NCI-H1694 treated with DMSO at 0.1 percent for 48 hours (cell line): ENCODE data around the gene PLXND1.

Source experiments
- DNase-seq: peaks from one replicate; lab custom pipeline; 2025; lab: John Stamatoyannopoulos, UW

Gene PLXND1

DNA sequence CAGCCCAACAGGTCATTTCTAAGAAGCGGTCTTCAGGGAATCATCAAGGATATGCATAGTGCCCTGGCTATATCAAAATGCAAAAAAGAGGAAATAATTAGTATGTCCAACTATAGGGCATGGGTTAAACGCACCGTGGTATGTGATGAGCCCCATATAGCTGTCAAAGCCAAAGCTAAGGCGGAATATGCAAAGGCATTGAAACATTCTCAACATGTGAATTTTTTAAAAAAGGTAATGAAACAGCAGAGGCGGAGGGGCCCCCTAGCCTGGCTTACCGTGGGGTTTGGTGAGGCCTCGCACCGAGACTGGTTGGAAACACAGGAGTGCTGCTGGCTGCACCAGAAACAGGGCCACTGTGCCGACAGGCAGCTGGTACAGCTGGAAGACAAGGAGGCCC is 23.2 kb downstream of the PLXND1 start:
- DNase-seq = no peak

DNA sequence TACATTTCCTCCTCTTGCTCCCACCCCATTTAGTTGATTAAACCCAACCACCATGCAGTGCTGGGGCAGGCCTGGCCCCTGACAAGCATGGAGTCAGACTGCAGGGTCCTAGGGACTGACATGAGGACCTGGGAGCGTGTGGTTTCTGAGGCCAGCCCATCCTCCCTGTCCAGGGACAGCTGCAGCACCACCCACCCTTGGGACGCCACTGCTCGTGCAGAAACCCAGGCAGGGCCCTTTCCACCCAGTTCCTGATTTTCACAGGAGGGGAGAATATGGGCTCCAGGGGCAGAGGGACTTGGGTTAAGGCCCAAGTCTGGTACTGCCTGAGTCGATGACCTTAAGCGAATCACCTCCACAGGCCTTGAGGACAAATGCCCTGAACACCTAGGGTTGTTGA is 23.7 kb downstream of the PLXND1 start:
- DNase-seq = no peak

DNA sequence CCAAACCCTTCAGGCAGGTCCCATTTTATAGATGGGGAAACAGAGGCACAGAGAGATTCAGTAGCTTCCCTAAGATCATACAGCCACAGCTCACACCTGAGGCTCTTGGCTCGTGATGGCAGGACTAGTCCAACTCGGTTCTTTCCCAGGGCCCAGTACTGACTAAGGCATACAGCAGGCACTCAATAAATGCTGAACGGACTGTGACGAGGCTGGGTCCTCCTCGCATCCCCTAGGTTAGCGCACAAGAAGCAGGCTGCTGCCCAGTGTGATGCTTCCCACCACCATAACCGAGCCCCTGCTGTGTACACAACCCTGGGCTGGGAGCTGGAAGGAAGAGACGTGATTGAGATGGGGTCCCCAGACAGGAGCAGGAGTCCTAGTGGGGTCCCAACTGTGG is 24.9 kb downstream of the PLXND1 start:
- no peak for DNase-seq

DNA sequence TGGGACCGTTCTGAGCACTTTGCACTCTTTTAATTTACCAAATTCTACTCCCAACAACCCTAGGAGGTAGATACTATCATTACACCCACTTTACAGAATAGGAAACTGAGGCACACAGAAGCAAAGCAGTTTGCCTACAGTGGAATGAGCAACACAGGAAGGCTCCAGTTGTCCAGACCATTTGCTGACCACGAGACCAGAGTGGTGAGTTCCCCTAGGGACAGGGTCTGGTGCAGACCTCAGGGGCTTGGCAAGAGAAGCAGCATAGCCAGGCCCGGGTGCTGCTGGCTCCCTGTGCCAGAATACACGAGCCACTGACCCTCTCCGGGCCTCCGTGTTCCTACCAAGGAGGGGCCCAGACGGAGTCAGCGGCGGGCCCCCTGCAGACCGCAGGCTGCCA is 26.5 kb downstream of the PLXND1 start:
- DNase-seq = no peak

DNA sequence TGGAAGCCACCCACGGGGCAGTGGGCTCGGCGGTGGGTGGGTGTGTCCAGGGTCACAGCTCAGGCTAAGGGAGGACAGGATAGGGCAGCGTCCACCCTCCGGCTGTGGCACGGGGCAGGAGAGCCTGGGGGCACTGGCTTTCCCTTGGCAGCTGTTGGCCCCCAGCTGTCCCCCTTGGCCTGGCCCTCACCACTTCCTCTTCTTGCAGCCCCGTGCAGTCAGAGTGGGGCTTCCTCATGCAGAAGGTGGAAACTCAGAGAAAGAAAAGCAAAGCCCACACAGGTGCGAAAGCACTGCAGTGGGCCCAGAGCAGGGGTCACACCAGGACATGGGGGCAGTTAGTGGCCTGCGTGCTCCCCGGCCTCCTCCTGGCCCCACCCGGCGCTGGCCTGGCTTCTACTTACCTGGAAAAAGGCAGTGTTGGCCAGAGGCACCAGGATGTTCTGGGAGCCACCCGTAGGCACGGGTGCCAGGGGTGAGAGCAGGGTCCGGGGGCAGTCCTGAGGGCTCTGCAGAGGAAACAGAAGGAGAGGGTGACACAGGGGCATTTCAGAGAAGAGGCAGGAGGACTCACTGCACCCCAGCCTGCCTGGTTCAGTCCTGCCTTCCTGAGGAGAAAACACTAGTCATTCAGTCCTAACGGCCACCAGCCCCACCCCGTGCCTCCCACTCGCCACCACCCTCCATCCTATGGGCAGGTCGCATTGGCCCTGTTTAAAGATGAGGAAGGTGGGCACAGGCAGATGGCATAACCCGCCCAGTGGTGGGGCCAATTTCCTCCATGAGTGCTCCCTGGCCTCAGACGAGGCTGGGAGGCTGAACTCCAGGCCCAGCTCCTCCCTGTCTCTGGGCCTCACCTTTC is 28.3 kb downstream of the PLXND1 start:
- DNase-seq = peak; percentile 24

DNA sequence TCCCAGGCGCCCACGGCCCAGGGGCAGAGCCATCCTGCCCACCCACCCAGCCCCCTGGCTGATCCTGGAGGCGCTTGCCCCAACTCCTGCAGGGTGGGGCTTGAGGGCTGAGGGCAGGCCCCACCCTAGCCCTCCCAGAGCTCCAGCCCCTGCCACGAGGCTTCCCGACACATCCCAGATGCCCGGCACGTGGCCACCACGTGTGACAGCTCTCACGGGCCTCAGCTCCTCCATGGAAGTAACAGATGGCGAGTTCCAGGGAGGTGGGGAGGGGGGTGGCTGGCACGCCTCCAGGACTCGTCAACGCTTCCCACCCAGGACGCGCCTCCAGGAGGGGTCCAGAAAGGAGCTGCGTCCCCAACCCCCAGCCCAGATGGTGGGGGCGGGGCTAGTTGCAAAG is 29.1 kb downstream of the PLXND1 start:
- DNase-seq = peak; percentile 91

DNA sequence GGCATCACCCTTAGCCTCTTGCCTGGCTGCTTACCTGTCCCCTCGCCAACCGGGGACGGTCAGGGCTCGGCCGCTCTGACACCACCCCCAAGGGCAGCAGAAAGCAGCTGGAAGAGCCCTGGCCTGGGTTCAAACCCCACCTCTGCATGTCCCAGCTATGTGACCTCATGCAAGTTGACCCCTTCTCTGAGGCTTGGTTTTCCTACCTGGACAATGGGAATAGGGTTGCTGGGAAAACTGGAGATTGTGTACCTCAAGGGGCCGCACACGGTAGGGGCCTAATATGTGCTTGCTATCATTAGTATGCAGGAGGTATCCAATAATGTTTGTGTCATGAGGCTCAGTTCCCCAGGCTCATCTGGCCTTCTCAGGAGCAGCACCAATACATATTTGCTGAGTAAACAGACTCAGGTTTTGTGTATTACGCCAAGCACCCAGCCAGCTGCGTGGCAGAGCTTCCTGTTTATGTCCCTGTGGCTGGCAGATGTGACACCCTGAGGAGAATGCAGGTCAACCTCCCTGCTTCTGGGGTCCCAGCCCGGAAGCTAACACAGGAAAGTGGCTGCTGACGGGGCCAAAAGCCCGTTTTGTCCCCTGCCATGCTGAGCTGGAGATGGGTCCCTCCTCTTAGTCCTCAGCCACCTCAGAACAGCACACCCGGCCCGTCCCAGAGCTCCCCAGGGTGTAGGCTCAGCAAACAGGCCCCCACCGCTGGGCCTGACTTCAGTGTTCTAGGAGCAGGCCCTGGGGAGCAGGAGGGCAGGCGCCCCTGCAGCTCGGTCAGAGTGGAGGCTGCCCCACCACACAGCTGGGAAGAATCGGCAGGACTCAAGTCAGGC is 29.7 kb downstream of the PLXND1 start:
- peak; percentile 56 for DNase-seq

DNA sequence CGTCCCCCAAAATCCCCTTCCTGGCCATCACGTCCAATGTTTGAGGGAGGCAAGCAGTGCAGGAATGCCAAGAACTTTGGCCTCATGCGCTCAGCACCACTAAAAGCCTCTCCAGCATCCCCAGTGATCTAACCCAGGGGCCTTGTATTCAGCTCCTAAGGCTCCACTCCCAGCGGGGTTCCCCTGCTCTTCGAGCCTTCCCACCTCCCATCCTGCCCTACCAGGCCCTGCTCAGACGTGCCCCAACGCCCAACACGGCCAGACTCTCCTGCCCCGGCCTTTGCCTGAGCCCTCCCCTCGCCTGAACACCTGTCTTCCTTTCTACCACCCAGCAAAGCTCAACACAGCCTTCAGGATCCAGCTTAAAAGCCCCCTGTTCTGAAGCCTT is 30.5 kb downstream of the PLXND1 start:
- no peak for DNase-seq

DNA sequence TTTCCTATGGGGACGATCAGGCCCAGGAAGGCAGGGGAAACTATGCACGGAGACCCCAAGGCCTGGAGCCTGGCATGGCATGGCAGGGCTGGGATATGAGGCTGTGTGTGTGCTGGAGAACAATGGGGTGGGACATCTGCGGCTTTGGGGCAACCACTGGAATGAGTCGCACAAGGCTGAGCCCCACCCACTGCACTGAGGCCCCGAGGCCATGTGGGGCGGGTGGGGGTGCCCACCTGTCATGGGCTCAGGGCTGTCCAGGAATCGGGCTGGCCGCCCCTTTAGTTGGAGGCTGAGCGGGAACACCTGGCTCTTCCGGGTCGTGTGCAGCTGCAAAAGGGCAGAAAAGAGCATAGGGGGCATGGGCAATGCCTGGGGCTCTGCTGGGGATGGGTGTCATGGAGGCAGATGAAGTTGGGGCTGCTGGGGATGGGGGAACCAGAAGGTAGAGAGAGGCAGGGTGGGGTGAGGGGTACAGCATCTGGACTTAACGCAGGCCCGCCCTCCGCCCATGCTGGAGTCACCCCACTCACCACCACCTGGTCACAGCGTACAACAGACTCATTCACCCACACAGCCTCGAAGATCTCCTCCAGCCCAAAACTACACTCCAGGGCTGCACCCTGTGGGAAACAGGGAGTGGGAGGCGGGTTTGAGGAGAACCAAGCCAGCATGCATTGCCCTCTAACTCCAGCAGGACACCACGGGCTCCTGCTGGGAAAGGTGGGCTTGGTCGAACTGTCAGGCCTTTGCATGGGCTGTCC is 31.1 kb downstream of the PLXND1 start:
- no peak for DNase-seq

DNA sequence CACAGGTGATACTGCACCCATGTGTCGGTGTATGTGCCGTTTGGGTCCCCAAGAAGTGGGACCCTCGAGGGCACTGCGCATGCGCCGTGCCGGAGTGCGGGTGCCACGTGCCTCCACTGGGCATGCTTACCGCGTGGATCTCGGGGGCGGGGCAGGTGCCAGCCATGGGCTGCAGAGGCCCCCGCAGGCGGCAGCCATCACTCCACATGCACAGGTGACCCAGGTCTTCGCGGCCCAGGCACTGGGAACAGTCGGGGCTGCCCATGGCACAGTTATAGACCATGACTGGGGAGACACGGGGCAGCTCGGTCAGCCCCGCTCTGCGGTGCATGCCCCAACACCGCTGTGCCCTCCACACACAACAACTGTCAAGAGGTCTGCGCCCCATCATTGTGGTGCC is 32.3 kb downstream of the PLXND1 start:
- DNase-seq = no peak

DNA sequence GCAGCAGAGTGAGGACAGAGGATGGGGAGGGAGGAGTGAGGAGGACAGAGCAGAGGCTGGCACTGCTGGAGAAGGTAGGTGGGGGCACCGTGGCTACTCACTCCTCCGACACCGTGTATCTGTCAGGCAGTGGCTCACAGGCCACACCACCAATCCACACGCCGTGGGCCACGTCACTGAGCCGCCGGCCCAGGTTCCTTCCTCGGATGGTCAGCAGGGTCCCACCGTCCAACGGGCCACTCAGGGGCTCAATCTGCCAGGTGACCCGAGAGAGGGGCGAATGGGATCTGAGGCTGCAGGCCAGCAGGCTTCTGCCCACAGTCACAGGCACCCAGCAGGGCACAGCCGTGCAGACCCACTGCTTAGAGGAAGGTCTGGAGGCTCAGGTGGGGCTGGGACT is 33.0 kb downstream of the PLXND1 start:
- no peak for DNase-seq

DNA sequence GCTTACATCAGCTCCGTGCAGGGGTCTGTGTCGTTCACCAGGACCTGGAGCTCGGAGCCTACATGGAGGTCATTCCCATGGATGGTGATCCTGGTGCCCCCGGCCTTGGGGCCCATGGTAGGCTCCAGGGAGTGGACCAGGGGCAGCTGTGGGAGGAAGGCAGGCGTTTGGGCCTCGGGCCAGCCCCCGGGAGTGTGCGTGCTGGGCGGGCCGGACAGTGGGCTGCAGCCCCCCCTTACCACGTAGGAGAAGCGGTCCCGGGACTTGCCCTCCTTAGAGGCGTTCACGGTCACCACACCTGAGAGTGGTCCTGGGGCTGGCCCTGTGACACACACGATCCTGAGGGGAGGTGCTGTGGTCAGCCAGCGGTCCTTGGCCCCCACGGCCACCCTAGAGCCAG is 33.9 kb downstream of the PLXND1 start:
- DNase-seq = no peak

DNA sequence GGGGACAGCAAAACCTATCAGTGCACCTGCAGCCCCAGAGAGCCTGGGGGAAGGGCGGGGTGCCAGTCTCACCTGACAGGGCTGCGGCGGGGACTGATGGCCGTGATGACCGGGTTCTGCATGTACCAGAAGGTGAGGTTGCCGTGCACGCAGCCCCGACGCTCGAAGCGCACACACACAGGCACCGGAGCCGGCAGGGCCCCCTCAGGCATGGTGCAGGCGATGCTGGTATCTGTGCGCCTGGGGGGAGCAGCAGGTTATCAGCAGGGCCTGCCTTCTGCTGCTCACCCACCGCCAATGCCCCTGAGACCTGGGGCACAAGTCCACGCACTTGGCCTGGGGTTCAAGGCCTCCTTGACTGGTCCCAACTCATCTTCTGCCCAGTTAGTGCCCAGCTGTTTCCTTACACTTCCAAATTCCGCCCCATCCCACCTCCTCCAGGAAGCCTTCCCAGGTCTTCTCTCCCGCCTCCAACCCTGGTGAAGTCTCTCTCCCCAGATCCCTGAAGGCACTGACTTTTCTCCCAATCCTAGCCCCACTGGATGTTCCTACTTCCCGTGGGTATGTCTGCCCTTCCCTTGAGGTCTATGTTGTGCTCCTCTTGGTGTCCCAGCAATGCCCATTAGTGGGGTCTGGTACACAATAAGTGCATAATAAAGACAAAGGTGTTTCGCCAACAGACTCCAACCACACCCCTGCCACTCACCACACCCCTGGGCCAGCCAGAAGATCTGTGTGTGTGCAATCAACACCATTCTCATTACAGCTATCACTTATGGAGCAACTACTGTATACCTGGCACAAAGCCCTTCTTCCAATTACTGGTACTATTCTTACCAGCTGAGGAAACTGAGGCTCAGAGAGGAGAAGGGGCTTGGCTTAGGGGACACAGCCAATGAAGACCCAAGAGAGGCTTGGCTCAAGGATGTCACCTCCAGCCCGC is 34.6 kb downstream of the PLXND1 start:
- DNase-seq = no peak

DNA sequence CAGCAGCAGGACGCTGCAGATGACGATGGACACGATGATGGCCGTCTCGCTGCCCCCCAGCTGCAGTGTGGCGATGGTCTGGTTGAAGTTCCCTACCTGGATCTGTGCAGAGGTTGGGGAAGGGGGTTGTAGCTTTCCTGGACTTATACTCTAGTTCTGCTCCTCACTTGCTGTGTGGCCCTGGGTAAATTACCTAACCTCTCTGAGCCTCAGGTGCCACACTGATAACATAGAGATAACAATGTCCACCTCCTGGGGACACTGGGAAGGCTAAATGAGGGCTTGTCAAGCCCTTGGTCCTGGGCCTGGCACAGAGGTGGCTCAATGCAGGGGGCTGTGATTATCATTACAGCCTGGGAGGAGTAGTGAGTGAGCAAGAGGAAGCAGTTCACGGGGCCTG is 36.6 kb downstream of the PLXND1 start:
- DNase-seq = no peak

DNA sequence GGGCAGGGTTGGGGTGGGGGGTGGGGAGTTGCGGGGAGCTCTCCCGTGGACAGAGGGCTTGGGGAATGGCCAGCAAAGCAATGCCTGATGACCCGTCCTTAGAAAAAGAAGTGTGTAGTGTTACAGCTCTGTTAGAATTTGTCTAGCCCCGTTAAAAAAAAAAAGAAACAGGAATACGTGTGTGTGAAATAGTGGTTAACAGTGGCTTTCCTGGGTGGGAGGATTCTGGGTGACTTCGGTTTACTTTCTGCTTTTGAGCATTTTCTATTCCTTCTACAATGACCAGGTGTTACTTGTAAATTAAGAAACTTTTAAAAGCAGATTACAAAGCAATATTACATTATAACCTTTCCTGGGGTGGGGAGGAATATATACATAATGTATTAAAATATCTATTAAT is 38.5 kb downstream of the PLXND1 start:
- no peak for DNase-seq

DNA sequence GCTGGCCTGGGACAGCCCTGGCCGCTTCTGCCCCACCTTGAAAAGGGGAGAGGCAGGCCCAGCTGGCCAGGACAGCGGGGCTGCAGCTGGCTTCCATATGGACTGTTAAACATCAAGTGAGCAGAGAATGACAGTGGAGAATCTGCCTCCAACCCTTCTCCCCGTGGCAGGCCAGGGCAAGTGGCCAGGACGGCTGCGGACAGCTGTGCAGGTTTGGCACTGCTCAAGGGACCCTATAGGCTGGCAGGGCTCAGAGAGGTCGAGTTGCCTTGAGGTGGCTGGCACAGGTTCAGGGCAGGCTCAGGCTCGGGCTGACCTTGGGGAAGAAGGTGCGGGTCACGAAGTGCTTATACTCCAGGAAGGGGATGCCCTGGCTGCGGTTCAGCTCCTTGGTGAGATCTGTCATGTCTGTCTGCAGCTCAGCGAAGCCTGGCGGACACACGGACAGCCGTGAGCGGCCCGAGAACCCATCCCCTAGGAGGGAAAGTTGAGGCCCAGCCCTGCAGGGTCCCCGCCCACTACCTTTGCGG is 39.2 kb downstream of the PLXND1 start:
- peak; percentile 54 for DNase-seq

DNA sequence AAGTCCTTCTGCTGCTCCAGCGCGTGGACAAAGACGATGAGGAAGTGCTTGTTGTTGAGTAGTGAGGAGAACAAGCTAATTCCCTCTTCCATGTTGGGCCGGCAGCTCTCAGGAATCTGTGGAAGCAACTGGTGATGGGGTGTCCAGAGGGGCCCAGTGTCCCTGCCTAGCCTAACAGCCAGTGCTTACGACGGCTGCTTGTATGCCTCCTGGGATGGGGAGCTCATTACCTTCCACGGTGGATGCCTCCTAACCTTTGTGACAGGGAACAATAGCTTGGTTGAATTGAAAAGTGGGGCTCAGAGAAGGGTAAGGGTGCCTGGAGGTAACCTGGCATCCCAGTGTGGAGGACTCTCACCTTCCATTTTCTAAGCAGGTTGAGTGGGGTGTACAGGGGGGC is 40.6 kb downstream of the PLXND1 start:
- DNase-seq = no peak

DNA sequence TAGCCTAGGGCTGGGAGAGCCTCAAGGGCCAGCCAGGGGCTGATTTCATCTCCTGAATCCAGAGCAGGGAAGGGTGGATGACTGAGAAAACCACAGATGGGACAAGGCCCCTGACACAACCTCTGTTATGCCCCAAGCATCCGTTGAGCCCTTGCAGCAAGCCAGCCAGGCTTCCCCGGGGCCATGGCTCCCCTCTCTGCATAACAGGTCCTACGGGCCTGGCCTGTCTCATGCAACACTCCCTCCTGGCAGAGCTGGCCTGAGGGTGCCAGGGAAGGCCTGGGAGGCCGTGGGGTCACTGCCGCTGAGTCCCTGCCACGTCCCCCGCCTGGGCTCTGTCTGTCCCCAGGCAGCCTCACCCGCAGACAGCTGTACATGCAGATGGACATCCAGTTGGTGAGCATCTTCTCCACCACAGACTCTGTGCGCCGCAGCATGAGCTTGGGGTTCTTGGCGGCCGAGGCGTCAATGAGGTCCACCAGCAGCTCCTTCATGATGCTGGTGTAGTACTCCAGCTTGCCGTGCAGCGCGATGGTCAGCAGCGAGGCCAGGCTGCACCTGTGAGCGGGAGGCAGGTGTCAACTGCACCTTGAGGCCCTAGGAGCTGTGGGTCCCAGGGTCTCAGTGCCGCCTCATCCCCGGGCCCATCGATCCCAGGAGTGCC is 41.4 kb downstream of the PLXND1 start:
- no peak for DNase-seq

DNA sequence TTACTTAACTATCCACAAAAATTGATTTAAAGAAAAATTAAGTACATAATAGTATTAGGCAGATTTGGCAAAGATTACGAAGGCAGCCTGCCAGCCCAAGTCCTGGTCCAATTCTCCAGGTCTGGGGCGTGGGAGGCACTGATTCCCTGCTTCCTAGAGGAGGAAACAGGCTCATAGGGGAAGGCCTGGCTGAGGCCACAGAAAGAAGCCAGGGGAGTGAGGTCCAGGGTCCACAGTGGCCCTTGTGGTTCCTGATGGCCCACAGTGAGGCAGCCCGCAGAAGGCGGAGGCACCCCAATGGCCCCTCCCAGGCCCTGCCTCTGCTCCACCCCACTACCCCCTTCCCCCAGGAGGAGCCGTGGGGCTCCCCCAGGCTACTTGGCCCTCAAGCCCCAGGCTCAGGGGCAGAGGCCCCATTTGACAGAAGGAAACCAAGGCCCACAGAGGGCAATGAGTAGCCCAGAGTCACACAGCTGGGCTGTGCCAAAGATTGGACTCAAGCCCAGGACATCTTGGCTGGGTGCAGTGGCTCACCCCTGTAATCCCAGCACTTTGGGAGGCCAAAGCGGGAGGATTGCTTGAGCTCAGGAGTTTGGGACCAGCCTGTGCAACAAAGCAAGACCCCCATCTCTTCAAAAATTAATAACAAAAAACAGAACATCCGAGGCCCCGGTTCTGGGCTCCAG is 42.5 kb downstream of the PLXND1 start:
- no peak for DNase-seq

DNA sequence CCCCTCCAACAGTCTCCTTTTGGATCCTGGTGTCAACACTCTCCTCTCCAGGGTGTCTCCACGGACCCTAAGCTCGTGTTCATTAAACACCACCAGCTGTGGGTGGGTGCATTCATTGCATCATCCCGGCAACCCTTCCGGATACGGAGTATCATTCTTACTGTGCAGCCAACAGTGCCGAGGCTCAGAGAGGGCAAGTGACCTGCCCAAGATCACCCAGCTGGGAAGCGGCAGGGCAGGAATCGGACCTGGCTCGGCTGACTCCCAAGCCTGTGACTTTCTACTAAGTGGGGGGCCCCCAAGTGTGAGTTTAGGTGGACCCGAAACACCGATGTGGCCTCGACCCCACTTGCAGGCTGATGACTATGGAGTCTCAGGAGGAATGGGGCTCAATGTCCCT is 43.1 kb downstream of the PLXND1 start:
- DNase-seq = no peak
